SU-DHL-6 (cell line): ENCODE results near the gene GDAP2.

Source experiments
- EZH2phosphoT487 ChIP-seq: fragments of 200-600 bp; sonication (generic), shearing (Covaris generic); conservative IDR thresholded peaks from 2 replicates; pipeline ENCODE4 v1.6.1; 2018; ENCODE audit warnings: mild to moderate bottlenecking, antibody characterized with exemption, low read length, moderate library complexity, mixed read lengths
- TF ChIP-seq, protein P1 (sequence below): fragments of 200-600 bp; sonication (generic); IDR thresholded peaks from one replicate; pipeline ENCODE4 v1.5.1; 2017; ENCODE audit warnings: antibody characterized with exemption, mild to moderate bottlenecking, low read length, moderate library complexity; ENCODE audit not compliant: insufficient read depth, poor library complexity, severe bottlenecking

DNA sequence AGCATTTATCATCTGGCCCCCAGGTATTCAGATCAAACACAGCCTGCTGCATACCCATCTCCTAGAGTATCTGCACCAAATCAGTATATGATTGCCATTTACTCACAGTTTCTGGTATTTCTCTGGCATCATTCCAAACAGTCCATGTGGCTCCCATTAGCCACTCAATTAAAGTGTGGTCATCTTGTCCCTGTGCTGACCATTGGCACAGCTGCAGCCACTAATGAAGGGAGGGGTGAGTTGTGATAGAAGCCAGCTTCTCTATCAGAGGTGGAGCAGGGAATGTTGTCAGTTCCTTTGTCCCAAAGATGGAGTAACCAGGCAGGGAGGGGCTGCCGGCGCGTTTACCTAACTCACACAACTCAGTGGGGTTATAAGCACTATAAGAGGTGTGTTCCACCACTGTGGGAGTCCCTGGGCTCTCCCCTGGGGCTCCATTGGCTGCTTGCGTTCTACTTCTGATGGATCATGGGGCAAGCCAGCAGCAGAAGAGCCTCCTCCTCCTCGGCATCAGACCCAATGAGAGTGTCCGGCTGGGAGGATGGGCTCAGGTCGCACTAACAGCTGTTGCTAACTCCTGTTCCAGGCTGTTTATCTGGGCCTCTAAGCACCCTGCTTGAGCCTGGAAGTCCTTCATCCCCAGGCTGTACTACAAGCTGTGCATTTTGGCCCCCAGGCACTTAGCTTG lies 108.6 kb downstream of the GDAP2 start:
- TF ChIP-seq, protein P1, sequence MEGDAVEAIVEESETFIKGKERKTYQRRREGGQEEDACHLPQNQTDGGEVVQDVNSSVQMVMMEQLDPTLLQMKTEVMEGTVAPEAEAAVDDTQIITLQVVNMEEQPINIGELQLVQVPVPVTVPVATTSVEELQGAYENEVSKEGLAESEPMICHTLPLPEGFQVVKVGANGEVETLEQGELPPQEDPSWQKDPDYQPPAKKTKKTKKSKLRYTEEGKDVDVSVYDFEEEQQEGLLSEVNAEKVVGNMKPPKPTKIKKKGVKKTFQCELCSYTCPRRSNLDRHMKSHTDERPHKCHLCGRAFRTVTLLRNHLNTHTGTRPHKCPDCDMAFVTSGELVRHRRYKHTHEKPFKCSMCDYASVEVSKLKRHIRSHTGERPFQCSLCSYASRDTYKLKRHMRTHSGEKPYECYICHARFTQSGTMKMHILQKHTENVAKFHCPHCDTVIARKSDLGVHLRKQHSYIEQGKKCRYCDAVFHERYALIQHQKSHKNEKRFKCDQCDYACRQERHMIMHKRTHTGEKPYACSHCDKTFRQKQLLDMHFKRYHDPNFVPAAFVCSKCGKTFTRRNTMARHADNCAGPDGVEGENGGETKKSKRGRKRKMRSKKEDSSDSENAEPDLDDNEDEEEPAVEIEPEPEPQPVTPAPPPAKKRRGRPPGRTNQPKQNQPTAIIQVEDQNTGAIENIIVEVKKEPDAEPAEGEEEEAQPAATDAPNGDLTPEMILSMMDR, result no peak
- TF ChIP-seq EZH2phosphoT487, result no peak
